B cell (primary cell): ENCODE measurements around the gene DPH3. TPM values are rescaled to one million over a fixed set of nuclear protein-coding genes. Genes with fewer than 3 reads are reported as not detected.

Experiments
- ATAC-seq: fragments of 200-7000 bp; cut with Tn5 transposase; one replicate; pipeline ENCODE4 v1.10.0; 2021; ENCODE audit warnings: low read depth, mild to moderate bottlenecking, moderate number of reproducible peaks, moderate library complexity
- CTCF ChIA-PET: fragments of 350-600 bp; sonication (Branson Sonifier 250); formaldehyde crosslinking; loops from one replicate; lab custom pipeline; 2021; ENCODE audit warnings: antibody characterized with exemption, inconsistent platforms; lab: Charles Lee
- POLR2A ChIA-PET: fragments of 350-600 bp; sonication (Branson Sonifier 250); formaldehyde crosslinking; loops from one replicate; lab custom pipeline; 2021; ENCODE audit warnings: antibody characterized with exemption; lab: Charles Lee
- DNase-seq: peaks from one replicate; pipeline ENCODE4 v3.0.0; 2013
- H2AFZ ChIP-seq: 2 replicates; pipeline ENCODE4 v1.6.1; 2012; ENCODE audit warnings: mild to moderate bottlenecking, low read depth, low read length; ENCODE audit not compliant: insufficient read depth, poor library complexity, severe bottlenecking
- H3K27ac ChIP-seq, 2 donors: 1 replicate in 1 of 2; 2 replicates in 1 of 2; pipeline ENCODE4 v1.5.1; 2012 to 2013; ENCODE audit warnings: low read length in 2 of 2, mild to moderate bottlenecking in 2 of 2, moderate library complexity in 1 of 2
- H3K27me3 ChIP-seq, 4 experiments: fragments of 200-600 bp in 1 of 4; sonication (generic) in 1 of 4; replicated peaks in 1 of 4; 1 replicate in 2 of 4; 2 replicates in 2 of 4; pipeline versions ENCODE4 v1.6.1 to v1.7.0; 2013 to 2016; ENCODE audit warnings: low read length in 3 of 4, mild to moderate bottlenecking in 2 of 4, mixed read lengths in 1 of 4, moderate library complexity in 1 of 4; ENCODE audit not compliant: insufficient read depth in 4 of 4, control insufficient read depth in 3 of 4; ENCODE audit errors: control extremely low read depth in 1 of 4
- H3K36me3 ChIP-seq, 2 experiments: replicated peaks in 1 of 2; 1 replicate in 1 of 2; 2 replicates in 1 of 2; pipeline versions ENCODE4 v1.6.1 to v1.7.1; 2013; ENCODE audit warnings: low read length in 1 of 2; ENCODE audit not compliant: insufficient read depth in 2 of 2, control insufficient read depth in 1 of 2; ENCODE audit errors: control extremely low read depth in 1 of 2, extremely low read depth in 1 of 2
- H3K4me1 ChIP-seq, 2 donors: fragments of 200-600 bp in 1 of 2; sonication (generic) in 1 of 2; 1 replicate in 1 of 2; 2 replicates in 1 of 2; pipeline versions ENCODE4 v1.5.1 to v1.6.1; 2013 to 2017; ENCODE audit warnings: low read length in 2 of 2; ENCODE audit not compliant: control insufficient read depth in 2 of 2, insufficient read depth in 2 of 2
- H3K4me2 ChIP-seq: replicated peaks from 2 replicates; pipeline ENCODE3; 2012; ENCODE audit warnings: mild to moderate bottlenecking, low read depth, low read length; ENCODE audit not compliant: poor library complexity, severe bottlenecking
- H3K4me3 ChIP-seq, 5 experiments: fragments of 200-600 bp in 1 of 5; sonication (generic) in 1 of 5; 1 replicate in 3 of 5; 2 replicates in 2 of 5; pipeline versions ENCODE4 v1.5.1 to v1.7.0; 2011 to 2016; ENCODE audit warnings: low read length in 4 of 5, mild to moderate bottlenecking in 4 of 5, low read depth in 2 of 5, control low read depth in 1 of 5, moderate library complexity in 1 of 5; ENCODE audit not compliant: insufficient read depth in 1 of 5; ENCODE audit errors: control extremely low read depth in 1 of 5, extremely low read depth in 1 of 5
- H3K79me2 ChIP-seq: fragments of 200-600 bp; sonication (generic); one replicate; pipeline ENCODE4 v1.6.0; 2016; ENCODE audit warnings: low read length; ENCODE audit not compliant: control insufficient read depth, insufficient read depth
- H3K9ac ChIP-seq: fragments of 200-600 bp; sonication (generic); 2 replicates; pipeline ENCODE4 v1.6.1; 2017; ENCODE audit warnings: mild to moderate bottlenecking, low read length, moderate library complexity
- H3K9me3 ChIP-seq, 3 donors: one replicate each; pipeline versions ENCODE4 v1.6.1 to v1.7.1; 2013; ENCODE audit warnings: low read length in 2 of 3; ENCODE audit not compliant: control insufficient read depth in 2 of 3, insufficient read depth in 1 of 3; ENCODE audit errors: control extremely low read depth in 1 of 3
- H4K20me1 ChIP-seq: 2 replicates; pipeline ENCODE4 v1.6.0; 2012; ENCODE audit warnings: mild to moderate bottlenecking, low read length; ENCODE audit not compliant: insufficient read depth, control insufficient read depth, poor library complexity, severe bottlenecking
- H3K27ac Mint-ChIP-seq: one replicate; pipeline ENCODE4 v1.8.0; 2021; ENCODE audit warnings: mixed read lengths
- H3K27me3 Mint-ChIP-seq: one replicate; pipeline ENCODE4 v1.8.0; 2021; ENCODE audit warnings: mixed read lengths
- H3K4me1 Mint-ChIP-seq: one replicate; pipeline ENCODE4 v1.8.0; 2021; ENCODE audit warnings: mixed read lengths
- H3K4me3 Mint-ChIP-seq: one replicate; pipeline ENCODE4 v1.8.0; 2021; ENCODE audit warnings: mixed read lengths
- H3K9me3 Mint-ChIP-seq: one replicate; pipeline ENCODE4 v1.8.0; 2022; ENCODE audit warnings: mixed read lengths; ENCODE audit not compliant: insufficient read depth
- EZH2 ChIP-seq: IDR thresholded peaks from 2 replicates; pipeline ENCODE4 v1.6.1; 2012; ENCODE audit warnings: borderline replicate concordance, low read depth, mild to moderate bottlenecking, moderate library complexity, low read length; ENCODE audit not compliant: insufficient read depth, poor library complexity, severe bottlenecking
- WGBS: methylation state at CpG from one replicate; pipeline ENCODE4 v1.1.5; 2013; ENCODE audit warnings: missing lambda C conversion rate; ENCODE audit not compliant: insufficient coverage; 5-methylcytosine and 5-hydroxymethylcytosine counted together
- intact Hi-C: fragments of 100-400 bp; cut with micrococcal nuclease; formaldehyde crosslinking; loops from one replicate; pipeline ENCODE4 v1.10.0; 2022
- polyA plus RNA-seq: library from polyadenylated mRNA; depleted of rRNA; stranded (reverse); fragments of >200 nt; gene quantifications from 2 replicates; pipeline ENCODE4 v1.2.3, GENCODE V29; 2012
- total RNA-seq, 2 donors: library from RNA; stranded (reverse); fragments of 120-200 nt in 1 of 2; gene quantifications; 1 replicate in 1 of 2; 2 replicates in 1 of 2; pipeline versions ENCODE4 v1.2.3 to v1.2.4, GENCODE V29; 2013 to 2022
- TF ChIP-seq, protein P1 (sequence below): fragments of 200-600 bp; IDR thresholded peaks from one replicate; pipeline ENCODE4 v1.8.0; 2022; ENCODE audit warnings: antibody characterized with exemption, mild to moderate bottlenecking

Gene DPH3
- total and polyA plus RNA-seq, 2 donors (not counting 1 experiment from before 2014, with no cell fraction given): 7.4 to 12.9 TPM

DNA sequence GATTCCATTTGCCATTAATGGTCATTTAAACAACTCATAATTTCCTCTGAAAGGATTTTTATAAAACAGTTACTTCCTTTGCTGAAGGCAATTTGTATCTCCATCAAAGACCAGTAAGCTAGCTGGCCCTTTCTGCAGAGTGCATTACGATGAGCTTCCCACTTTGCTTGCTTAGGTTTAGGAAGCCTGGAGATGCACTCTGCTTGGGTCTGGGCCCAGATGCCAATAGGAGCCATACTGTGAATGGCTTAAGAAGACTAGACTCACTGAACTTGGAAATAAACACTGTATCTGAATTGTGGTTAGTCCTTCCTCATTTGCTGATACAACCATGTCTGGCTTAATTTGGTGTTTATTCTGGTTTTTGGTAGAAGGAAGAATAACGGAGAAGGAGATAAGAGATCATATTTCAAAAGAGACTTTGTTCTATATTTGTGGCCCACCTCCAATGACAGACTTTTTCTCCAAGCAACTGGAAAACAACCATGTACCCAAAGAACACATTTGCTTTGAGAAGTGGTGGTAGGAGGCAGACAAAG, 38.4 kb upstream of the DPH3 start:
- Mint-ChIP-seq H3K9me3 (no peaks in the 10 kb centered on the region), H3K4me3 (no peak overlapping the region), H3K4me1 (peaks cover 45% of the 10 kb centered on the region), H3K27ac (no peak overlapping the region), H3K27me3 (no peaks in the 10 kb centered on the region)
- CTCF ChIA-PET: interaction anchor here (1.0 to 1.3 kb wide), 2 partner anchors 9 to 13 kb away, joined by 3 read pairs; no protein-coding TSS in a partner anchor
- no peaks in the 10 kb centered on the region for H3K79me2 ChIP-seq
- 92% methylated on average over 1 of the region's 2 CpGs for WGBS
- H3K27ac ChIP-seq: peak overlapping the region in 1 of 2 donors; percentile 28
- POLR2A ChIA-PET: no interaction called here
- H3K4me1 ChIP-seq: peaks cover 32 to 34% of the 10 kb centered on the region in 2 donors
- H3K9me3 ChIP-seq: no peaks in the 10 kb centered on the region
- TF ChIP-seq, protein P1, sequence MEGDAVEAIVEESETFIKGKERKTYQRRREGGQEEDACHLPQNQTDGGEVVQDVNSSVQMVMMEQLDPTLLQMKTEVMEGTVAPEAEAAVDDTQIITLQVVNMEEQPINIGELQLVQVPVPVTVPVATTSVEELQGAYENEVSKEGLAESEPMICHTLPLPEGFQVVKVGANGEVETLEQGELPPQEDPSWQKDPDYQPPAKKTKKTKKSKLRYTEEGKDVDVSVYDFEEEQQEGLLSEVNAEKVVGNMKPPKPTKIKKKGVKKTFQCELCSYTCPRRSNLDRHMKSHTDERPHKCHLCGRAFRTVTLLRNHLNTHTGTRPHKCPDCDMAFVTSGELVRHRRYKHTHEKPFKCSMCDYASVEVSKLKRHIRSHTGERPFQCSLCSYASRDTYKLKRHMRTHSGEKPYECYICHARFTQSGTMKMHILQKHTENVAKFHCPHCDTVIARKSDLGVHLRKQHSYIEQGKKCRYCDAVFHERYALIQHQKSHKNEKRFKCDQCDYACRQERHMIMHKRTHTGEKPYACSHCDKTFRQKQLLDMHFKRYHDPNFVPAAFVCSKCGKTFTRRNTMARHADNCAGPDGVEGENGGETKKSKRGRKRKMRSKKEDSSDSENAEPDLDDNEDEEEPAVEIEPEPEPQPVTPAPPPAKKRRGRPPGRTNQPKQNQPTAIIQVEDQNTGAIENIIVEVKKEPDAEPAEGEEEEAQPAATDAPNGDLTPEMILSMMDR: no peak
- no peak for TF ChIP-seq EZH2
- H3K27me3 ChIP-seq: no peaks in the 10 kb centered on the region
- peaks cover 3% of the 10 kb centered on the region in 2 experiments for H3K36me3 ChIP-seq
- ATAC-seq (no peak), DNase-seq (no peak)
- no peak overlapping the region for H3K4me3 ChIP-seq
- H2AFZ ChIP-seq: no peak overlapping the region
- H3K9ac ChIP-seq: no peak overlapping the region
- H4K20me1 ChIP-seq: no peaks in the 10 kb centered on the region
- intact Hi-C loops: no loop called here
- no peak overlapping the region for H3K4me2 ChIP-seq

DNA sequence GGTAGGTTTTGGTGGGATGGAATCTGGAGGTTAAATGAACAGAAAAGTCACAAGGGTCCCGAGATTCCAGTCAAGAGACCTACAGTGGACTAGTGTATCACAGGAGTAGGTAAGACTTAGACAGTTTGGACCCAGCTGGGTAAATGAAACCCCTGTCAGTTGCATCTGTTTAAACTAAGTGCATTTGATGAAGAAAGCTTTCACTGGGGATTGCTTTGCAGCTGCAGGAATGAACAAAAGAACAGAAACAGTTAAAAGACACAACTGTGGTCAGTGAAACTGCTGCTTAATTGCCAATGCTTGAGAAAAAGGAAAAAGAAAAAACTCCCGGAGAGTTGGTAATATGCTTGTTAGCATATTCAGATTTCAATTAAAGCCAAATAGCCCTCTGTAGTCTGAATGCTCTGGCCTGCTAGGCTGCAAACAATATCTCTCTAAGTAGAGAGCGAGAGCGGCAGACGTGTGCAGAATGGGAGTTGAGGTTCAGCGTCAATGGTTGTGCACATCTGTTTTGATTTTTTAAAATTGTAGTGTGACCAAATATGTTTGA, 37.4 kb upstream of the DPH3 start:
- DNase-seq: no peak
- Mint-ChIP-seq H3K4me3 (no peak overlapping the region), H3K4me1 (peaks cover 48% of the 10 kb centered on the region)

More for the DNA sequence above, 37.4 kb upstream of the DPH3 start:
- no peak overlapping the region for H3K4me2 ChIP-seq
- peaks cover 0 to 3% of the 10 kb centered on the region in 2 experiments for H3K36me3 ChIP-seq
- no peak overlapping the region for H3K4me3 ChIP-seq
- no peaks in the 10 kb centered on the region for H3K27me3 ChIP-seq
- 100% methylated on average over 4 of the region's 6 CpGs for WGBS
- TF ChIP-seq EZH2: no peak
- TF ChIP-seq, protein P1: no peak
- Mint-ChIP-seq H3K27ac (no peak overlapping the region), H3K27me3 (no peaks in the 10 kb centered on the region), H3K9me3 (no peaks in the 10 kb centered on the region)
- H3K9me3 ChIP-seq: no peaks in the 10 kb centered on the region
- H4K20me1 ChIP-seq: no peaks in the 10 kb centered on the region
- H2AFZ ChIP-seq: no peak overlapping the region
- no peak overlapping the region for H3K9ac ChIP-seq
- no peak overlapping the region for H3K27ac ChIP-seq
- ChIA-PET CTCF (interaction anchor here (1.4 to 2.7 kb wide), 2 partner anchors 11 to 13 kb away, joined by 3 to 20 read pairs; no protein-coding TSS in a partner anchor), POLR2A (no interaction called here)
- no peak for ATAC-seq
- H3K4me1 ChIP-seq: peaks cover 32 to 35% of the 10 kb centered on the region in 2 donors
- intact Hi-C loops: no loop called here
- H3K79me2 ChIP-seq: no peaks in the 10 kb centered on the region
